Memory B cell (primary cell): ENCODE data around the gene POLR1A.

Source experiments
- ATAC-seq: fragments of 150-1000 bp; cut with Tn5 transposase; 2 replicates; pipeline ENCODE4 v1.10.0; 2021; ENCODE audit warnings: low read depth, mild to moderate bottlenecking, moderate library complexity
- DNase-seq, 2 donors: peaks; one replicate each; pipeline ENCODE4 v3.0.0; 2022; ENCODE audit warnings: low spot score in 2 of 2
- H3K27ac Mint-ChIP-seq: one replicate; pipeline ENCODE4 v1.8.0; 2022; ENCODE audit warnings: mild to moderate bottlenecking, moderate library complexity, mixed read lengths
- H3K27me3 Mint-ChIP-seq: one replicate; pipeline ENCODE4 v1.8.0; 2022; ENCODE audit warnings: mixed read lengths
- H3K36me3 Mint-ChIP-seq: one replicate; pipeline ENCODE4 v1.8.0; 2022; ENCODE audit warnings: mild to moderate bottlenecking, mixed read lengths
- H3K4me1 Mint-ChIP-seq: one replicate; pipeline ENCODE4 v1.8.0; 2022; ENCODE audit warnings: mixed read lengths
- H3K4me3 Mint-ChIP-seq: one replicate; pipeline ENCODE4 v1.8.0; 2022; ENCODE audit warnings: mild to moderate bottlenecking, moderate library complexity, mixed read lengths
- H3K9me3 Mint-ChIP-seq: one replicate; pipeline ENCODE4 v1.8.0; 2022; ENCODE audit warnings: mixed read lengths

Gene POLR1A

DNA sequence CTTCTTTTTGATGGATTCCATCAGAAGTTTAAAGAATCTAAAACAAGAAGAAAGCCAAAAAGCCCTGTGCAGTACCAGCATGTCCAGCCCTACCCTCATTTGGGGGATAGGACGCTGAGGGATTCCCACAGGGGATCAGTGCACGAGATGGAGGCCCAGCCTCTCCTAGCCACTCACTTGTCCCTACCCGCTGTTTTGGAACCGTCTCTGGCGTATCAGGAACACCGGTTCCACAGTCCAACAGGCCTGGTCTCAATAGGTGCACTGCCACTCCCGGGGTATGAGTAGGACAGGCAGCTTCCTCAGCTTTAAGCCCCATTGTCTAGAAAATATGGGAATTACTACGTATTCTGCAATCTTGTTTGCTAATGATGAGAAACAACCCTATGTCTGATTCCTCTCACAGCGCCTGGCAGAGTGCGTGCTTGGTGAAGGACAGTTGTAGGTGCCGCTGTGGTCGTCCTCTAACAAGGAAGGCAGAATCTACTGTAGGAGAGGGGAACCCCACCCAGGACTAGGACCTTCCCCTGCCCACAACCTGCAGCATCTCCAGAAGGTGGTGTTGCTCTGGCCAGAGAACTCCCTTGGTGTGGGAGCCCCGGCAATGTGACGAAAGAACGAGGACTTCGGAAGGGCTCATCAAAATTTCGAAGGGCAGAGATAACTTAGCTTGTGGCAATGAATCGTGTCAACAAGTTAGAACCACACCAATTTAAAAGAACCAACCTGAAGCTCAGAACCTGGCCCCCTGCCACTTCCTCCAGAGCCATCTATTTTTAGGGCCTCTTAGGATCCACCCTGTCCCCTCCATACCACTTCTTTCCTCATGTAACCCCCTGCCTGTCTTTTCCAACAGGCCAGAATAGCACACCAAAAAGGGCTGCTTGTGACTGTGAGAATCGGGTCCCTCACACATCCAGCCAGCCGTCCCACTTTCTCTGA is 71.7 kb downstream of the POLR1A start:
- Mint-ChIP-seq H3K4me1 (peaks cover 46% of the 10 kb centered on the region), H3K27me3 (no peaks in the 10 kb centered on the region), H3K36me3 (peaks cover 25% of the 10 kb centered on the region), H3K9me3 (no peaks in the 10 kb centered on the region), H3K4me3 (no peak overlapping the region), H3K27ac (peak overlapping the region; percentile 99)
- ATAC-seq = no peak
- no peak for DNase-seq

- DNase-seq (no peak), ATAC-seq (no peak)
- no peaks in the 10 kb centered on the region for H3K9me3 Mint-ChIP-seq
- H3K36me3 Mint-ChIP-seq = peaks cover 27% of the 10 kb centered on the region
- H3K4me3 Mint-ChIP-seq = no peak overlapping the region
- peaks cover 36% of the 10 kb centered on the region for H3K4me1 Mint-ChIP-seq
- peak overlapping the region; percentile 99 for H3K27ac Mint-ChIP-seq
- no peaks in the 10 kb centered on the region for H3K27me3 Mint-ChIP-seq
Observed at GRCh38 chr2:86032861-86033595, 72.7 kb downstream of the POLR1A start.

DNA sequence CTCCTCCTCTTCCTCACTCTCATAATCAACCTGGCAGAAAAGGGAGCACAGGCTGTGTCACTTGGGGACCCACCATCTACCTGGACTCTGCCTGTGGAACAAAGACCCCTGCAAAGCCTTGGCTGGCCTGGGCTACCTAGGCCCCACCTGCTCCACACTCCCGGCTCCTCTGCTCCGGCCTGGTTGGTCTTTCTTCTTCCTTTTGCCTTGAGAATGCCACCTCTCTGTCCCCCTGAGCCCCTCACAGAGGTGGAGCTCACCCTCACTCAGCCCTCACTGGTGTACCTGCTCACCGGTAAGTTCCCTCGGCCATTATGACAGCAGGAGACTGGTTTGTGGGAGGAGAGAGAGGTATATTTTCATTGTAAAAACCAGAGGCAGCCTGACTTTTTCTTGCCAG is 74.1 kb downstream of the POLR1A start:
- Mint-ChIP-seq H3K4me1 (peaks cover 24% of the 10 kb centered on the region), H3K4me3 (no peak overlapping the region), H3K36me3 (peaks cover 34% of the 10 kb centered on the region), H3K27ac (peak overlapping the region; percentile 99), H3K27me3 (no peaks in the 10 kb centered on the region), H3K9me3 (no peaks in the 10 kb centered on the region)
- DNase-seq (no peak), ATAC-seq (no peak)

- DNase-seq = no peak
- peaks cover 19% of the 10 kb centered on the region for H3K4me1 Mint-ChIP-seq
- no peaks in the 10 kb centered on the region for H3K9me3 Mint-ChIP-seq
- no peaks in the 10 kb centered on the region for H3K27me3 Mint-ChIP-seq
- no peak for ATAC-seq
- H3K27ac Mint-ChIP-seq = peak overlapping the region; percentile 99
- H3K4me3 Mint-ChIP-seq = no peak overlapping the region
- peaks cover 36% of the 10 kb centered on the region for H3K36me3 Mint-ChIP-seq
Observed at GRCh38 chr2:86031151-86031550, 74.5 kb downstream of the POLR1A start.

- H3K4me3 Mint-ChIP-seq = no peak overlapping the region
- peaks cover 9% of the 10 kb centered on the region for H3K4me1 Mint-ChIP-seq
- H3K9me3 Mint-ChIP-seq = no peaks in the 10 kb centered on the region
- ATAC-seq (no peak), DNase-seq (no peak)
- no peak overlapping the region for H3K27ac Mint-ChIP-seq
- no peaks in the 10 kb centered on the region for H3K27me3 Mint-ChIP-seq
- peaks cover 36% of the 10 kb centered on the region for H3K36me3 Mint-ChIP-seq
Observed at GRCh38 chr2:86029873-86030272, 75.8 kb downstream of the POLR1A start.

DNA sequence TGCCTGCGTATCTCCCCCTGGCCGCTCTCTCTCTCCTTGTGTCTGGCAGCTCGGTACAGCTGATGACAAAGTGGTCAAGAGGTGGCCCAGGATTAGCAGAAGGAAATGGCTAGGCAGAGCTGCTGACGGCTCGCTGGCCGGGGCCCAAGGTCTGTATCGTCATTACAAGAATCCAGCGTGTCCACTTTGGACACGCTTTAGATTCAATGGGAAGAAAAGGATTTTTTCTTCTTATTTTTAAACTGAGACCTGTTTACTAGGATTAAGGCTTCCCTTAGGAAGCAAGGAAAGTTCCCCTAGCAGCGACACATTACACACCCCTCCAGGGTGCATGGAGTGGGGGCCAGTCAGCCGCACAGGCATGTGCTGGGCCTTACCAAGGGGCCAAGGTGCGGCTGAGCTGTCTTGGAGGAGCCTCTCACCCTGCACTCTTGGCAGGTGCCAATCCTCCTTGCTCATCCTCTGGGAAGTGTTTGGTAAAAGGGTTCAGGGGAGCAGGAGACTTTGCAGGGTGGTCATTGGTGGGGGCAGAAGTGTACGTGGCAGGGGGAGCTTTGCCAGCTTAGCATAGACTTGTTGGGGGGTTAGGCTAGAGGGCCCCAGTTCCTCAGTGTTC is 76.8 kb downstream of the POLR1A start:
- no peaks in the 10 kb centered on the region for H3K9me3 Mint-ChIP-seq
- no peak overlapping the region for H3K4me3 Mint-ChIP-seq
- no peaks in the 10 kb centered on the region for H3K27me3 Mint-ChIP-seq
- no peak overlapping the region for H3K27ac Mint-ChIP-seq
- H3K4me1 Mint-ChIP-seq = peaks cover 6% of the 10 kb centered on the region
- ATAC-seq = no peak
- no peak for DNase-seq
- H3K36me3 Mint-ChIP-seq = peaks cover 36% of the 10 kb centered on the region

DNA sequence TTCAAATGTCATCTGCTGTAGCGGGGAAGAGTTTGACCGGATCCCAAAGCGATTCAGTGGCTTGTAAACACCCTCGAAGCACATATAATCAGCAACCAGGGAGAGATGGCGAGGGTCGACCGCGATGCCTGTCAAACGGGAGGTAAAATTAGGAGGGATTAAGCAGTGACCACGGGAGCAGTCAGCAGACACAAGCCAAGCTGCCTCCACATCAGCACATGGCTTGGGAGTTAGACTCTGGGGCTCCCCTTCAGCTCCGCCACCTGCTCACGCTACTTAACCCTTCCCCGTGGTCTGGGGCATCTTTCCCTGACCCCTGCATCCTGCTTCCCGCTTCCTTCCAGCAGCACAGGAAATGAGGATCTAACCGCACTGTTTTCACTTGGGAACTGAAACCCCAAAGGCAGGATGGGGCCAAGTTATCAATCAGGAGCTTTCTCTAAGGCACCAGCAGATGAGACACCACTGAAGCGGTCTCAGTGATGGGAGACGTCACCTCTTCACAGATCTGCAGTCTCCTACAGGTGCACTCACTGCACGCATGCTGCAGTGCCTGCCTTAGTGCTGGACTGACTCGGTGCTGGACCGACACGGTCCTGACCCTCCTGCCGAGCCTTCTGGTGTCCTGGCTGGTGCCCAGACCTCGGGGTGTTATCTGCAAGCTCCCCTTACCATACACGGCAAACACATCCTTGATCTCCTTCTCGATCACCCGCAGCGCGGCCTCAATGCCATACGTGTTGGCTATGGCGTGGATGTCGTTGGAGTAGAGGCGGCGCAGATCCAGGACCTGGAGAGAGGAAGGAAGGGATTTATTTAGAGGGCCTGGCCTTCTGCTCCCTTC is 77.5 kb downstream of the POLR1A start:
- no peak overlapping the region for H3K4me3 Mint-ChIP-seq
- H3K27ac Mint-ChIP-seq = peak overlapping the region; percentile 68
- ATAC-seq (no peak), DNase-seq (no peak)
- no peaks in the 10 kb centered on the region for H3K27me3 Mint-ChIP-seq
- no peaks in the 10 kb centered on the region for H3K9me3 Mint-ChIP-seq
- H3K36me3 Mint-ChIP-seq = peaks cover 36% of the 10 kb centered on the region
- H3K4me1 Mint-ChIP-seq = peaks cover 10% of the 10 kb centered on the region

DNA sequence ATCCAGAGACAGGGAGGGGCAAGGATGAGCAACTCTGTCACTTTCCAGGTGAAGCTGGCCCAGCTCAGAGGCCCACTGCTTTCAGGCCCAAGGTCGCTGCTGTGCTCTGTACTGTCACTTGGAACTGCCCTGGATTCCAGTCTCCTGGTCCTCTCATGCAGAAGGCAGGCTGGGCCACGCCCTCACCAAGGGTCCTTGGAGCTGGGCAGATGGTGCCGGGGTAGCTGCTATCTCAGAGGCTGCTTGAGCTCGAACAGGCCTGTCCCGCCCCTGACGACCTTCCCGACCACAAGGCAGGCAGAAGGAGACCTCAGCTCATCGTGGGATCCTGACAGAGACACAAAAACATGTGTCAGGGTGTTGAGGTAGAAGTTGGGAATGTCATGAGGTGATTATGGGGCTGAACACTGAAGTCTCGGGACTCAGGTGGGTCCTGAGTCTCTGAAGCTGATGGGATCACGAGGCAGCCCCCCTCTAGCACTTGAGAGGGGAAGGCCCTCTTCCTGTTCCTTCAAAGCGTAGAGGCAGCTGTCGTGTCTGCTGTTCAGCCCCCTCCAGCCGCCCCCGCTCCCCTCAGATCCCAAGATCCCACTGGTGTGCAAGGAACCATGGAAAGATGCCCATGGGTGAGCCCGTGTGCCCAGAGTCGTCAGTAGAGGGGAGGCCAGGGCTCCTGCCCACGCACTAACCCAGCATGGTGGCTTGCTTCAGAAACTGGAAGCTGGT is 78.3 kb downstream of the POLR1A start:
- ATAC-seq (no peak), DNase-seq (no peak)
- H3K27ac Mint-ChIP-seq = peak overlapping the region; percentile 68
- no peaks in the 10 kb centered on the region for H3K9me3 Mint-ChIP-seq
- peaks cover 33% of the 10 kb centered on the region for H3K36me3 Mint-ChIP-seq
- H3K4me3 Mint-ChIP-seq = no peak overlapping the region
- peaks cover 17% of the 10 kb centered on the region for H3K4me1 Mint-ChIP-seq
- H3K27me3 Mint-ChIP-seq = no peaks in the 10 kb centered on the region

DNA sequence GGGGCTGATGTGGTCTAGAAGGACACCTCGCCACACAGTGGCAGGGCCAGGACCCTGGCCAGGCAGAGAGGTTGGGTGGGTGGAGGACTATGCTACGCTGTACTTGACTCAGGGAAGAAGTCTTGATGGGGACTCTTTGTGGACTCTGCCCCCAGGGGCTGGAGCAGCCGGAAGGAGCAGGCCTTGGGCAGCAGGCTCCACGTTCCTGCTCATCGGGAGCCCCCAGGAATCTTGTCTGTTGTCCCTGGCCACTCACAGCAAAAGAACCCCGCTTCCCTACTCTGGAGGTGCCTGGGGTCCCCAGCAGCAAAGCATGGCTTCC is 79.0 kb downstream of the POLR1A start:
- no peak for ATAC-seq
- H3K27ac Mint-ChIP-seq = no peak overlapping the region

GRCh38 chr2:86025976-86026743 is 79.5 kb downstream of the POLR1A start:
- H3K4me3 Mint-ChIP-seq = no peak overlapping the region
- H3K4me1 Mint-ChIP-seq = peaks cover 18% of the 10 kb centered on the region
- DNase-seq (no peak), ATAC-seq (no peak)
- peaks cover 25% of the 10 kb centered on the region for H3K36me3 Mint-ChIP-seq
- no peak overlapping the region for H3K27ac Mint-ChIP-seq
- H3K27me3 Mint-ChIP-seq = no peaks in the 10 kb centered on the region
- H3K9me3 Mint-ChIP-seq = no peaks in the 10 kb centered on the region

More for the DNA sequence above, 79.0 kb downstream of the POLR1A start:
- Mint-ChIP-seq H3K4me3 (no peak overlapping the region), H3K27me3 (no peaks in the 10 kb centered on the region), H3K4me1 (peaks cover 14% of the 10 kb centered on the region), H3K9me3 (no peaks in the 10 kb centered on the region), H3K36me3 (peaks cover 29% of the 10 kb centered on the region)
- DNase-seq = no peak

DNA sequence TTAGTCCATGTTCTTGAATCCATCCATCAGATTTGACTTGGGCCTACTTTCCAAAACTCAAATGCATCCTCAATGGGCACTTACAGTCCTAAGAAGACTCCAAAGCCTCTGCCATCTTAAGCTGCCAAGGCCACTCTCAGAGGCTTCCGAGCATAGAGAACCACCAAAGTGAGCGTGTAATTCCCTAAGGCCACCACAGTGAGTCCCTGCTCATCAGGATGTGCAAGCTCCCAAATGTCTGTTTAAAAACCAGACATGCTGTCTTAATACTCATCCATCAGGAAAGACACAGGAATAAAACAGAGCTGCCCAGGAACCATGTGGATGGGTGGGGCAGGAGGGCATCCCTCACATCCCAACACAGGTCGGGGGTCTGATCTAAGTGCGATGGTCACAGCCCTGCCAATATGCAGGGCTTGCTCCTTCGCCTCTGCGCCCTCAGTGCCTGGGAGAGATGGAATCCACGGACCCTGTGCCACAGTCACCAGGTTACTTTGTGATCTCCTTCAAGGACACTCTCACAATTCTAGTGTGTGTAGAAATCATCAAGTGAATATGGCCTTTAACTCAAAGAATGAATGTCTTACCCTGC is 80.4 kb downstream of the POLR1A start:
- H3K36me3 Mint-ChIP-seq = peaks cover 20% of the 10 kb centered on the region
- no peak overlapping the region for H3K27ac Mint-ChIP-seq
- ATAC-seq = no peak
- no peaks in the 10 kb centered on the region for H3K9me3 Mint-ChIP-seq
- no peaks in the 10 kb centered on the region for H3K27me3 Mint-ChIP-seq
- DNase-seq = no peak
- no peak overlapping the region for H3K4me3 Mint-ChIP-seq
- H3K4me1 Mint-ChIP-seq = peaks cover 18% of the 10 kb centered on the region

- ATAC-seq (peak; percentile 48), DNase-seq (no peak)
- H3K9me3 Mint-ChIP-seq = no peaks in the 10 kb centered on the region
- no peak overlapping the region for H3K4me3 Mint-ChIP-seq
- H3K27me3 Mint-ChIP-seq = no peaks in the 10 kb centered on the region
- H3K4me1 Mint-ChIP-seq = peaks cover 24% of the 10 kb centered on the region
- peaks cover 9% of the 10 kb centered on the region for H3K36me3 Mint-ChIP-seq
- peak overlapping the region; percentile 86 for H3K27ac Mint-ChIP-seq
Observed at GRCh38 chr2:86023366-86023712, 82.3 kb downstream of the POLR1A start.
